Measurements from ENCODE around the gene CCDC157.

CCDC157 gene

DNA sequence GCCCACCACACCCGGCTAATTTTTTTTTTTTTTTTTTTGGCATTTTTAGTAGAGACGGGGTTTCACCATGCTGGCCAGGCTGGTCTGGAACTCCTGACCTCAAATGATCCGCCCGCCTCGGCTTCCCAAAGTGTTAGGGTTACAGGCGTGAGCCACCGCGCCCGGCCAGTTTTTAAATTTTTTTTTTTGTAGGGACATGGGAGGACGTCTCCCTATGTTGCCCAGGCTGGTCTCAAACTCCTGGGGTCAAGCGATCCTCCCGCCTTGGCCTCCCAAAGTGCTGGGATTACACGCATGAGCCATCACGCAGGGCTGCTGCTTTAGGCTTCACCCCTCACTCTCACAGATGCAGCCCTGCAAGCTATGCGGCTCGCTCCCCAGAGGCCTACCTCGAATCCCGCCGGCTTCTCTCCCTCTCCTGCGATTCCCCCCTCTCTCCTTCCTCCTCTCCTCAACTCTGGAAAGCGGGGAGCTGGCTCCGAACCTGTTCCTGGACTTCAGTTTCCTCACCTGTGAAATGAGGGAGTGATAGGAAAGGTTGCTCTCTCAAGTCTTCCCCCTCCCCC is 926 bp downstream of the CCDC157 start:
- DNase-seq, result no peak

DNA sequence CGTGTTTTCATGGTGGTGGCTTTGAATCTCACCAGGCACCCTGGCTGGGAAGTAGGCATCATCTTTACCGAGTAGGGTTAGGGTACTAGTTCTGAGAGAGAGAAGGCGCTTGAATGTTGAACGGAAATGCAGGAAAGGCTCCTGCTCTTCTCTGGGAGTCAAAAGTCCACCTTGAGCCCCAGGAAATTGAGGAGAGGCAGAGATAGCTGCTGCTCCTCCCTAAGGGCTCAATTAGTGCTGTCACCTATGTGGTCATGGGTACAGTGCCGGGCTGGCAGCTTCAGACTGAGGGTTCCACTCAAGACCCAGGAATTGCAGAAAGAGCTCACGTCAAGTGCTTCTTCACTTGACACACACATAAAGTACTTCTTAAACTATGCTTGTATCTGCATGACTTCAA is 1.7 kb downstream of the CCDC157 start:
- DNase-seq, result no peak

DNA sequence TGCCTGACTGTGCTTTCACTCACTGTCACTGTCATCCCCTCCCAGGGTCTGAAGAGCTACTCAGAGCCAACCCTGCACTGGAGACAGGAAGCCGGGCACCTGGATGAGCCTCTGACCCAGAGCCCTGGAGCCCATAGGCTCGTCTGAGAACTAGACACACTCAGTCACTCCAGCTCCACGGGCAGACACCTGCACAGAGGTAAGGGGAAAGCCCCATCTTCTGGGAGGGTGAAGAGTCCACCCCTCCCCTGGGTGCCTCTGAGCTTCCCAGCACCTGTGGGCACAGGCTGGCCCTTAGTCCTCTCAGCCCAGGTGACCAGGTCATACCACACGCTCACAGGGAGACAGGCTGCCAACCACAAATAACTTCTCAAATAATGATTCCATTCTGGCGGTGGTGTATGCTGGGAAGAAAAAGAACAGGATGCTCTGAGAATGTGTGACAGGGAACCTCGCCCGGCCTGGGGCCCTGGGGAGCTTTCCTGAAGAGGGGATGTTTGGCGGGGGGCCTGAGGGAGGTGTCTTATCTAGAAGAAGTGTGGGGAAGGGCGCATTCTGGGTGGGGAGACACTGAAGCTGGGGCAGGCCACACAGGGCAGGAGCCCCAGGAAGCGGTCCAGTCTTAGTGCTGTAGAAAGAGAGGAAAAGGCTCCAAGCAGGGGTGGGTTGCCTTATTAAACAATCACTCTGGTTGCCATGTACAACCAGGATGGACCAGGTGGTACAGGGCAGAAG is 5.3 kb downstream of the CCDC157 start:
- DNase-seq, result no peak

DNA sequence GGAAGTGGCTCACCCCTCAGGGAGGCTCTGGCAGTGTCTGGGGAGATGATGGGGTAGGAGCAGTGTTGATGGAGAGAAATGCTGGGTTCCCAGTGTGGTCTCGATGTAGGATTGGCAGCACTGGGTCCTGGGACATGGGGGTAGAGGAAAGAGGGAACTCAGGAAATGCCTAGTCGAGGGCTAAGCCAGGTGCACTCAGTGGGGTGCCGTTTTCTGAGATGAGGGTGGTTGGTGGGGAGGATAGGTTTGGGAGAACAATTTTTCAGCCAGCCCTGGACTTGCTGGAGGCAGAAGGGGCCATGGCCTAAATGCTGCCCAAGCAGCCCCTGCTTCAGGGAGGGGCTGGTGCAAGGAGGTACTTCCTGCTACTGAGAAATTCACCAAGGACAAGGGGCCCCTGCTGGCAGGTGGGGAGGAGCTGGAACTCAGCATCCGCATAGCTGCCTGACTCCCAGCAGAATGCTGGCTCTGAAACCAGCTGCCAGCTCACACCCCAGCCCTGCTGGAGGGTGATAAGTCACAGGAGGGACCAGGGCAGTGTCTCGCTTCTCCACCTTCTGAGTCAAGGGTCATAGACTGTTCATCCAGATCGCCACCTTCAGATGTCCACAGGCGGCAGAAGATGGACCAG is 6.0 kb downstream of the CCDC157 start:
- no peak for DNase-seq

DNA sequence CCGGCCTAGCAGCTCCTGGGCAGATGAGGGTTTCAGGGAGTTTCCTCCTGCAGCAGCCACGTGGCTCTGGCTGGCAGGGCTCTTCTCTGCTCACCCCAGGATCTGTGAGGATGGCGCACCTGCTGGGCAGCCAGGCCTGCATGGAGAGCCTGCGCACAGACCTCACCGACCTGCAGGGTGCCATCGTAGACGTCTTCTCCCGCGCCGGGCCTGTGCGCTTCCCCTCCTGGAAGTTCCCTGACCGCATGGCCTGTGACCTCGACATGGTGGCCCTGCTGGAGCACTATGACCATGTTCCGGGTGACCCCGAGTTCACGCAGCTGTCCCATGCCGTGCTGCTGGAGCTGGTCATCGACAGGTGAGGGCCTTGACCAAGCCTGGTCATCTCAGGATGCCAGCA is 9.1 kb downstream of the CCDC157 start:
- no peak for DNase-seq

DNA sequence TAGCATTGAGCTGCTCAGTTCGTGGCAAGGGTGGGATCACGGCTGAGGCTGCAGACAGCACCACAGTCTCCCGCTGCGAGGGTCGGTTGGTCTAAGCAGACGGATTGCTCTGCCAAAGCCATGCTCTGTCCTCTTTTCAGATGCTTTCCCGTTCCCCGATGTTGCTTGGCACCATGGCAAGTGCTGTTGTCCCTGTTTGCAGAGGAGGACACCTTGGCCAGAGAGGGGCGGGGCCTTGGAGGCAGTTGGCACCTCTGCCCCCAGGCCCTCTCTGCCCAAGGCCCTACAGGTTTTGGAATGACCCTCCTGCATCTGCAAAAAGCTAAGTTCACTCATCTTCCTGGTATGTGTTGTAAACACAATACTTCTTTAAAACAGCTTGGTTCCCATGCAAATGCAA is 11.6 kb downstream of the CCDC157 start:
- DNase-seq, result no peak

DNA sequence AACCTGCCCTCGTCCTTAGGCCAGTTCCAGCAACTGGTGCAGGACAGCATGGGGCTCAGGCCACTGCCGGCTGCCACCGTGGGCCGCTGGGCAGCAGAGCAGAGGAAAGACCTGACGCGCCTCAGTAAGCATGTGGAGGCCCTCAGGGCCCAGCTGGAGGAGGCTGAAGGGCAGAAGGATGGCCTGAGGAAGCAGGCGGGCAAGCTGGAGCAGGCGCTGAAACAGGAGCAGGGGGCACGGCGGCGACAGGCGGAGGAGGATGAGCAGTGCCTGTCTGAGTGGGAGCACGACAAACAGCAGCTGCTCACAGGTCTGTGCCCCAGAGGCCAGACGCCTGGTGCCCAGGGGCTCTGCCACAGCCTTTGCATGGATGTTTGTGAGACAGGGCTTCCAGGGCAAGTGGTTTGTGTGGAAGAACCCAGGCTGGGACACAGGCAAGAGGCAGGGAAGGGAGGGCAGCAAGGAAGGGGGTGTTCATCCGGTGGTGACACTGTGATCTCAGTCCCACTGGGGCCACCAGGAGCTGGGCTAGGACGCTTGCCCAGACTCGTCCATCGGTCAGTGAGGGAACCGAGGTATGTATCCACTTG is 13.9 kb downstream of the CCDC157 start:
- no peak for DNase-seq

DNA sequence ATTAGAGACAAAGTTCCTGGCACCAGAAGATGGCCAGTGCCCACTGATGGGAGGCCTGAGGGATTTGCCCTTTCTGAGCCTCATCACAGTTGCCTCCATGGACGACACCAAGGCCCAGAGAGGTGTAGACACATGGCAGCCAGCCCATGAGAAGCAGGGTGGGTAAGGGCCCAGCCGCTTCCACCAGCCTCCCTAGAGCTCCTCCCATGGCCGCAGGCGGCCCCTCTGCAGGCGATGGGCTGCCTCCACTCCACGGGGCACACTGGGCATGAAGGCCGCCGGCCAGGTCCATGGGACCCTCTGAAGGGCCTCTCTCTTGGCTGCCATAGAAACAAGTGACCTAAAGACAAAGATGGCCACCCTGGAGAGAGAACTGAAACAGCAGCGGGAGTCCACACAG is 14.5 kb downstream of the CCDC157 start:
- DNase-seq, result no peak

DNA sequence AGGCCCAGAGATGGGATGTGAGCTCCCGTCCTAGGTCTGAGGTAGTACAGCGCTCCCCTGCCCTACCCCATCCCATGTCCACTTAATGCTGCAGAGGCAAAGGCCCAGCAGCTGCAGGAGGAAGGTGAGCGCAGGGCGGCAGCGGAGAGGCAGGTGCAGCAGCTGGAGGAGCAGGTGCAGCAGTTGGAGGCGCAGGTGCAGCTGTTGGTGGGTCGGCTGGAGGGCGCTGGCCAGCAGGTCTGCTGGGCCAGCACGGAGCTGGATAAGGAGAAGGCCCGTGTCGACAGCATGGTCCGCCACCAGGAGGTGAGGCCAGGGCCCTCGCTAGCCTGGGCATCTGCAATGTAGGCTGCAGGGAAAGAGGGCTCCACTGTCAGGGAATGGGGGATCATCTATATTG is 15.2 kb downstream of the CCDC157 start:
- peak; percentile 58 for DNase-seq

DNA sequence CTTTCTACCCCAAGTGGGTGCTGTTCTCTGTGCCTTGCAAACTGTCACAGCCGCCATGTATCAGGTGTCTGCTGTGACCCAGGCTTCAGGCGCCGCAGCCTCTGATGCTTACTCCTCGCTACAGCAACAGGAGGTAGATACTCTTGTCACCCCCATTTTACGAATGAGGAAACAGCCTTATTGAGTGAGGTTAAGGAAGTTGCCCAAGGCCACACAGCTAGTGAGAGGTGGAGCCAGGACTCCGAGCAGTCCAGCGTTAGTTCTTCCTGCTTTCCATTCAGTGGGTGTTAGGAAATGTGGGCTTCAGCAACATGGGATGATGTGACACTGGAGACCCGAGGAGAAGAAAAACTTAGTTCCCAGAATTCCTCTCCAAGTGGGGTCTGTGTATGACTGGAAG is 16.1 kb downstream of the CCDC157 start:
- DNase-seq, result no peak

DNA sequence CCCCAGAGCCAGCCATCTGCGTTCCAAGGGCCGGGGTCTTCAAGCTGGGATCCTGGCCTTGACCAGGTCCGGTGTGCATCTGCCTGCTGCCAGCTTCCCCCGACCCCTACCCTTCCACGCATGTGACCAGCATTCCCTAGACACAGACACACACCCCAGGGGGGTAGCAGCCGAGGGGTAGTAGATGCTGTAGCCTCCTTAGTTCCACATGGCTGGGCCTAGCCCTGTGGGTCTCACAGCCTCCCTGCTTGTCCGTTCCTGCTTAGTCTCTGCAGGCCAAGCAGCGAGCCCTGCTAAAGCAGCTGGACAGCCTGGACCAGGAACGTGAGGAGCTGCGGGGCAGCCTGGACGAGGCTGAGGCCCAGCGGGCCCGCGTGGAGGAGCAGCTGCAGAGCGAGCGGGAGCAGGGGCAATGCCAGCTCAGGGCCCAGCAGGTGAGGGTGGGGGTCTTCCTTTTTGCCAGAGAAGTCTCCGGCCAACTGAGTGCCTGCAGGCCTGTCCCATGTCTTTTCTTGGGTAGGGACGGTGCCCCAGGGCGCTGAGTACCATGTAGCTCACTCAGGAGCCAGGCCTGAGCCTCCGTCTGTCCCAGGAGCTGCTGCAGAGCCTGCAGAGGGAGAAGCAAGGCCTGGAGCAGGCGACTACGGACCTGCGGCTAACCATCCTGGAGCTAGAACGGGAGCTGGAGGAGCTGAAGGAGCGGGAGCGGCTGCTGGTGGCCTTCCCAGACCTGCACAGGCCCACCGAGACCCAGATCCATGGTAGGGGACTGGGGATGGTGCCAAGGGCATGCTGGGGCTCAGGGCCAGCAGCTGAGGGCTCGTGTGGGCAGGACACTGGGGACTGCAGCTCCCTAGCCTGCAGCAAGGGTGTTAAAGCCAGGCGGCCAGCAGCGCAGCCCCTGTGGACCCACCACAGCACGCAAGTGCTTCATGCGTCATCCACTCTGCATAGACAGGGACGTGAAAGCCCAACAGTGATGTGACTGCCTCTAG is 16.8 kb downstream of the CCDC157 start:
- no peak for DNase-seq

DNA sequence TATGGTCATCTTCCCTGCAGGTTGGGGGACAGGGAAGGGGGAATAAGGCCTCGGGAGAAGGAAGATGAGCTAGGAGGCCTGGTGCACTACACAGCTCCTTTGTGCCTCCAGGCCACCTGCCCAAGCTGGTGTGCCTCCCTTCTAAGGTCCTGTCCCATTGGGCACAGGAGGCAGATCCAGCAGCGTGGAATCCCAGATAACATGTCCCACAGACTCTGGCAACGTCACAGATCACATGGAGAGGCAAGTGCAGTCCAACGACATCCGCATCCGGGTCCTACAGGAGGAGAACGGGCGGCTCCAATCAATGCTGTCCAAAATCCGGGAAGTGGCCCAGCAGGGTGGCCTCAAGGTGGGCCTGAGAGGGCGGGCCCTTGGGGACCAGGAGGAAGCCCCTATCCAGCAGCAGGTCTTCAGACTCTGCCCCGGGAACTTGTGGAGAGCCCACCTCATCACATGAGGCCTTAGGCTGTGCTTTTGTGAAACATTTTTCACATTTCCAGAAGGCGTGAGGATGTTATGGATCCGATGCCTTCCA is 18.6 kb downstream of the CCDC157 start:
- DNase-seq, result no peak

DNA sequence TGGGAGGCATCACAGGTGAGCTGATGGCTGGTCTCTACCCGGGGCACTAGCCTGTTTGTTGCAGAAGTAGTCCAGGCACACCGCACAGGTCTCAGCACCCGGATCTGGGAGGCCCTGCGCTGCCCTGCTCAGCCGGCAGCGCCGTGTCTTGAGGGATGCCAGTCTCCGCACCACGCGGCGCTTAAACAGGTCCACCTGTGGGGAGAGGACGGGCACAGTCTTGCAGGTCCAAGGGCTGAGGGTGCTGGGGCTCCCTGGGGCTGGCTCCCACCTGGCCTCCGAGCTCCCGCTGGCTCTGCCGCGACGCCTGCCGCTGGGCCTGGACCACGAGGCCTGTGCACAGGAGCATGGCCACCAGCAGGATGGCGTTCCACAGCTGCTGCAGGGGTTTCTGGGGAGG is 23.2 kb downstream of the CCDC157 start:
- no peak for DNase-seq

DNA sequence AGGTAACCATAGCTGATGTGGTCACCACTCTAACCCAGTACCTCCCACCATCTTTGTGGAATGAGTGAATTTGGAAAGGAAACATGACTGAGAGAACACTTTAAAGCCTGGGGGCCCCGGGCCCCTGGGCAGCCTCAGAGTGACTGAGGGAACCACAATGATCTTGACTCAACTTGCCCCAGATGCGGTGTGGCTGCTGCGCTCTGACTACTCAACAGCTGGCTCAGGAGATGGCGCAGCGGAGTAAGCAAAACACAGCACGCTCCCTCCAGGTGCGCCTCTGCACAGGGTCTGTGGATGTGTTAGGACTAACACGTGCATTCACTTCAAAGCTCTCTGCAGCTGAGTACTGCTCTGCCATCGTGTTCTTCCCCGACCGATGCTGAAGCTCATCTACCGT is 24.5 kb downstream of the CCDC157 start:
- no peak for DNase-seq

DNA sequence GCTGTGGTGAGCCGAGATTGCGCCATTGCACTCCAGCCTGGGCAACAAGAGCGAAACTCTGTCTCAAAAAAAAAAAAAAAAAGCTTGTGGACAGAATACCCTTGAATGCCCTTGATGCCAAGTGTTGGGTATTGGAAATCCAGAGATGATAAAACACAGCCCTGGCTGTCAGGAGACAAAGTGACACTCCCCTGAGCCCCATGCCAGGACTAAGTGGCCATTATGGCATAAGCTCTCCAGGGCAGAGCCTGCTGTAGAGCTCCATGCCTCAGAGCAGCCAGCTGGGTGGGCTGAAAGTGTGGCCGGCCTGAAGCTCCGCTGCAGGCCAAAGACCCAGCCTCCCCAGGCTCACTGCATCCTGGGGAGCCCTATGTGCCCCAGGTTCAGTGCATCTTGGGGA is 25.5 kb downstream of the CCDC157 start:
- no peak for DNase-seq

DNA sequence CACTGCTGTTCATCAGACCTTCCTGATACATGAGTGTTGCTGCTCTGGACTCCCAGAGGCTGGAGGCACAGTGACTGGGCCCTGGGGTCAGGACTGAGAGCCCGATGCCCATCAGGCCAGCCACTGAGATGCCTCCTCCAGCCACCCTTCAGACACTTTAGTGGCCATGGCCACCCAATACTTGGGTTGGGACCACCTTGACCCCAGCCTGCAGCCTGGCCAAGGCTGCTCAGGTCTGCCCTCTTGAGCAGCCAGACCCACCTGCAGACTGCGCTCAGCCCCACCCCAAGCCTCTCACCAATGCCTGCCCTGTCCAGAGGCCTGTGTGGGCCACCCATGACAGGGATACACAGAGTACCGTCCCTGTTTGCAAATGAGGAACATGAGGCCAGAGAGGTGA is 26.3 kb downstream of the CCDC157 start:
- no peak for DNase-seq

DNA sequence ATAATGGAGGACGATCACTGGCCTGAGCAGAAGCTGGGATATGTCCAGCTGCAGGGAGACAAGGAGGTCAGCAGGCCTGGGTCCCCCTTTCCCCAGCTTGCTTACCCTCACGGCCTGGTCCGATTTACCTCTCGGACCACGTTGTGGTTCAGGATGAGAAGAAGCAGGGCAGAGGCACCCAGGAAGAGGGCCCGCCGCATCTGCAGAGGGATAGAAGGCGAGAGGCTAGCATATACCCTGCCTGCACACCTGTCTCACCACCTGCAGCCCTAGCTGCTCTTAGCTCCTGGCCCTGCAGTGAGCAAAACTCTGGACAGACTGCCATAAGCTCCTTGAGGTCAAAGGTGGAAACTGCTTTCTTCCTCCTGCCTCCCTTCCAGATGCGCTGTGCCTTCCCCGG is 29.1 kb downstream of the CCDC157 start:
- DNase-seq, result no peak

DNA sequence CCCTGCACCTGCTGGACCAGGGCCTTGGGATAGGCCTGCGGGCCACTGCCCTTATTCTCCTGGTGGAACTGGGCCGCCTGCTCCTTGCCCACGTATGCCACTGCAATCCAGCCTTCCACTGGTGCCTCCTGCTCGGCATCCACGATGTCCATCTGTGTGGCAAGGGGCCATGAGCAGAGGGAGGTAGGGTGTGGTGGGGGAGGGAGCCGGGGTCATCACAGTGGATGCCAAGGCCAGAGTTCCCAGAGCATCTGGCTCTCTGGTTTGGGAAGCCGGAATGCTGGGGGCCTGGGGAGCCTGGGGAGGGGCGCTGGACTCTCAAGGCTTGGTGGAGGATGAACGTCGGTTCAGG is 29.8 kb downstream of the CCDC157 start:
- DNase-seq, result no peak

DNA sequence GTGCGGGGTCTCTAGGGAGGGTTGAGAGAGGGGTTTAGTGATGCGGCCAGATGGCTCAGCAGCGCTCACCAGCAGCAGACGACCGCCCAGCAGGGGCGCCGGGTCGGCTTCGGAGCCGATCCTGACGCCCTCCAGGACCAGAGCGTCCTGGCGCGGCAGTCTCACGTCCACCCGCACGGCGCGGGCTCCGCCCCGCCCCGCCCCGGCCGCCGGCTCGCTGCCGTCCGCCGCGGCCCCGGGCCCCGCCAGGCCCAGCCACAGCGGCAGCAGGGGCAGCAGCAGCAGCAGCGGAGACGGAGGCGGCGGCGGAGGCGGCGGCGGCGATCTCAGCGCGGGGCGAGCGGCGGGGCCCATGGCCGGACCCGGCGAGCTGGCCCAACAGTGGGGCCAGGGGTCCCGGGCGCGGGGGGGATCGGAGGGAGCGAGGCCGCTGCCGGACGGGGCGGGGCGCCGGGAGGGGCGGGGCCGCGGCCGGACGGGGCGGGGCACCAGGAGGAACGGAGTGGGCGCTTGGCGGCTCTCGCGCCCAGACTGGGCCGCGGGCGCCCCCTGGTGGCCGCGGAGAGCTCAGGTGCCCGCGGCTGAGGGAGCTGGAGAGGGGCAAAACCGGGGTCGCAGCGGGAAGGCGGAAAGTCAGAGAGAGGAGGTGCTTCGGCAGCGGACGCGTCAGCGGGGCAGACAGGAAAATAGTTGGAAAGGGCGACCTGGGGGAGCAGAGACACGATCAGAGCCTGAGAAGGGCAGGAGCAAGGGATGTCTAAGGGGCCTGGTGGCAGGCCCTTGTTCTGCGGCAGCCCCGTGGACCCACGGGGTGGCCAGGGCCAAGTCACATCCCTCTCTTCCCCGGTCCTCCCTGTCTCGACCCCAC is 30.4 kb downstream of the CCDC157 start, which contains the start of gene RNF215:
RNF215 (minus strand) TSS at position 452 of the 868 bp plus-strand sequence; CDS start at position 354, 98 bp downstream.
- DNase-seq, result peak; percentile 49

DNA sequence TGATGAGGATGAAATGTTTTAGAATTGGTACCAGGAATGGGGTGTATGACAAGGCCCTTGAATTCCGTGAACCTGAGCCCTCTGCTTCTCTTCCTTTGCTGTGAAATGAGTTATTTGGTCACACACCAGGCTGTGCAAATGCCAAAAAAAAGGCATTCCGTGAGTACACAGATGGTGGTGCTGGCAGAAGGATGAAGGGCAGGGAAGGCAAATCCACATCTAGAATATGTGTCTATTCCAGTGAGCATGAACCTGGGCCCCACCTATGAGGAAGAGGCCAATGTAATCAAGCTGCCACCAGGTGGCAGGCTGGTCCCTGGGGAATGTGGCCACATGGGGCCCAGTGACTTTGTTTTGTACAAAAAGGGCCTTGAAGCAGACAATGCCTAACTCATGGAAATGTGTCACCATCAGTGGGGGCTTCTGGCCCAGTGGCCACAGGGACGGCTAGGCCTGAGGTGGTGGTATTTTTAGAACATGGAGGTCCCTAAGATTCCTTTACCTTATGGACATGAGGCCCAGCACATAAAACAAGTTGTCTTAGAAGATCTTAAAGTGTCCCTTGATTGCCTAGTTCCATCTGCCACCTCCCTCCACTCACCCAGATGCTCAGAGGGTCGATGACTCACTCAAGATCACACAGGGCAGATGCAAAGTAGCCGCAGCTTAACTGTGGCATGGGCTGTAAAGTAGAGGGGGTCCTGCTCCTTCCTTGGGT is 34.3 kb downstream of the CCDC157 start:
- peak; percentile 22 for DNase-seq
